AG04449 (cell line): ENCODE results near the gene NMRAL1.

ENCODE experiments used
- CTCF ChIA-PET: fragments of 350-600 bp; formaldehyde crosslinking; extraction: SDS; loops from one replicate; lab custom pipeline; 2021; ENCODE audit warnings: antibody characterized with exemption; lab: Yijun Ruan, JAX
- POLR2A ChIA-PET: fragments of 400-600, 350-600 bp; formaldehyde crosslinking; extraction: SDS; loops from one replicate; lab custom pipeline; 2020; ENCODE audit warnings: antibody characterized with exemption, inconsistent platforms; lab: Yijun Ruan, JAX
- DNase-seq: peaks from one replicate; pipeline ENCODE4 v3.0.0-alpha.2; 2010; ENCODE audit warnings: low read depth, low spot score
- H3K4me3 ChIP-seq: 2 replicates; pipeline ENCODE4 v1.5.1; 2011; ENCODE audit warnings: low read depth, mild to moderate bottlenecking, control low read depth, low read length
- CTCF ChIP-seq: IDR thresholded peaks from one replicate; pipeline ENCODE4 v1.5.1; 2011; ENCODE audit warnings: mild to moderate bottlenecking, moderate library complexity, low read length, control low read depth, inconsistent platforms; ENCODE audit not compliant: insufficient read depth; ENCODE audit errors: missing control alignments

Gene NMRAL1

GRCh38 chr16:4481526-4481925 lies 7.1 kb upstream of the NMRAL1 start:
- ChIA-PET POLR2A (no interaction called here), CTCF (interaction anchor here (0.9 kb wide), 1 partner anchor 143 kb away, joined by 3 read pairs; the partner anchor contains the start of gene MGRN1)
- DNase-seq = no peak
- TF ChIP-seq CTCF = no peak
- no peak overlapping the region for H3K4me3 ChIP-seq

GRCh38 chr16:4477966-4478365 lies 3.5 kb upstream of the NMRAL1 start:
- ChIA-PET CTCF (interaction anchor here (0.7 to 4.1 kb wide), 8 partner anchors 8 to 71 kb away, joined by 3 to 25 read pairs (median 6); no protein-coding TSS in a partner anchor), POLR2A (no interaction called here)
- TF ChIP-seq CTCF = peak; percentile 10
- DNase-seq = no peak
- H3K4me3 ChIP-seq = no peak overlapping the region

GRCh38 chr16:4475880-4476788 lies 1.7 kb upstream of the NMRAL1 start, which contains the start of gene HMOX2:
HMOX2 (plus strand) TSS chr16:4476398; CDS start chr16:4505525, 29,127 bp downstream.
- CTCF ChIA-PET = interaction anchor here (0.7 to 4.1 kb wide), 11 partner anchors 10 to 140 kb away, joined by 3 to 25 read pairs (median 4); no protein-coding TSS in a partner anchor

GRCh38 chr16:4472880-4473279 lies 1.5 kb downstream of the NMRAL1 start:
- CTCF ChIA-PET = interaction anchor here (0.6 to 0.9 kb wide), 2 partner anchors 21 to 34 kb away, joined by 3 to 4 read pairs; no protein-coding TSS in a partner anchor
- TF ChIP-seq CTCF = no peak
- no peak for DNase-seq
- H3K4me3 ChIP-seq = no peak overlapping the region
- POLR2A ChIA-PET = no interaction called here

More at GRCh38 chr16:4475880-4476788, 1.7 kb upstream of the NMRAL1 start, which contains the start of gene HMOX2:
- H3K4me3 ChIP-seq = peak within 1 kb of the TSS; percentile 89
- POLR2A ChIA-PET = interaction anchor here (0.8 to 1.3 kb wide), 4 partner anchors 9 to 13 kb away, joined by 3 to 5 read pairs (median 3); no protein-coding TSS in a partner anchor
- no peak for DNase-seq
- TF ChIP-seq CTCF = peak; percentile 74

GRCh38 chr16:4471869-4472268 lies 2.6 kb downstream of the NMRAL1 start:
- DNase-seq = no peak
- POLR2A ChIA-PET = no interaction called here

More at GRCh38 chr16:4471869-4472268, 2.6 kb downstream of the NMRAL1 start:
- no peak overlapping the region for H3K4me3 ChIP-seq
- no peak for TF ChIP-seq CTCF
- CTCF ChIA-PET = interaction anchor here (1.2 kb wide), 1 partner anchor 76 kb away, joined by 5 read pairs; no protein-coding TSS in a partner anchor
